HG03354 (cell line): ENCODE data around the gene PODXL2.

Experiments
- ATAC-seq: cut with Tn5 transposase; IDR thresholded peaks from one replicate; pipeline ENCODE4 v1.9.1; 2021; ENCODE audit warnings: mild to moderate bottlenecking; ENCODE audit not compliant: unreplicated experiment, poor library complexity, severe bottlenecking

PODXL2 gene

DNA sequence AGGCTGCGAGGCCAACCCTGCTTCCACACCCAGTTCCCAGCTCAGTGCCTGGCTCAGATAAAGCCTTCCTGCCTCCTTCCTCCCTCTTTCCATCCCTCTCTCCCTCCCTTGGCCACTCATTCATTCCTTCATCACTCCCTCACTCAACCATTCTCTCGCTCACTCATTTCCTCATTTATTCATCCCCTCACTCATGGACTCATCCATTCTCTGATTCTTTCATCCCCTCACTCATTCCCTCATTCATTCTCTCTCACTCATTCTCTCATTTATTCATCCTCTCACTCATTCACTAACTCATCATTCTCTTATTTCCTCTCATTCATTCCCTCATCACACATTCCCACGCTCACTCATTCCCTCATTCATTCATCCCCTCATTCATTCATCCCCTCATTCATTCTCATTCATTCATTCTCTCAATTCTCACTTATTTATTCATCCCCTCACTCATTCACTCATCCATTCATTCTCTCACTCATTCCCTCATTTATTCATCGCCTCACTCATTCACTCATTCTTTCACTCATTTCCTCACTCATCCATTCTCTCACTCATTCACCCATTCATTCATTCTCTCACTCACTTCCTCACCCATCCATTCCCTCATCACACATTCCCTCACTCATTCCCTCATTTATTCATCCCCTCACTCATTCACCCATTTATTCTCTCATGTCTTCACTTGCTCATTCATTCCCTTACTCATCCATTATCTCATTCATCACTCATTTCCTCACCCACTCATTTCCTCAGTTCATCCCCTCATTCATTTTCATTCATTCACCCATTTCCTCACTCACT, 56.9 kb downstream of the PODXL2 start:
- ATAC-seq = no peak

DNA sequence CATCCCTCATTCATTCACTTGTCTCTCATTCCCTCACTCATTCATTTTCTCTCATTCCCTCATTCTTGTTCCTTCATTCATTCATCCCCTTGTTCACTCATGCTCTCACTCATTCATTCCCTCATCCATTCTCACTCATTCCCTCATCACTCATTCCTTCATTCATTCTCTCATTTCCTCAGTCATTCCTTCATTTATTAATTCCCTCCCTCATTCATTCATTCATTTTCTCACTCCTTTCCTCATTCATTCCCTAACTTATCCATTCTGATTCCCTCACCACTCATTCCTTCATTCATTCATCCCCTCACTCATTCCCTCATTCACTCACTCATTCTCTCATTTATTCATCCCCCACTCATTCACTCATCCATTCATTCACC, 57.5 kb downstream of the PODXL2 start:
- no peak for ATAC-seq

DNA sequence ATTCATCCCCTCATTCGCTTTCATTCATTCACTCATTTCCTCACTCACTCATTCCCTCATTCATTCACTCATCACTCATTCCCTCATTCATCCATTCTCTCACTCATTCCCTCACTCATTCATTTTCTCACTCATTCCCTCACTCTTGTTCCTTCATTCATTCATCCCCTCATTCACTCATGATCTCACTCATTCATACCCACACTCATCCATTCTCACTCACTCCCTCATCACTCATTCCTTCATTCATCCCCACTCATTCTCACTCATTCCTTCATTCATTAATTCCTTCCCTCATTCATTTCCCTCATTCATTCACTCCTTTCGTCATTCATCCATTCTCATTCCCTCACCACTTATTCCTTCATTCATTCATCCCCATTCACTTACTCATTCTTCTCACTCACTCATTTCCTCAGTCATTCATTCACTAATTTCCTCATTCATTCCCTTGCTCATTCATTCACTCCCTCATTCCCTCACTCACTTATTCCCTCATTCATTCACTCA, 58.3 kb downstream of the PODXL2 start:
- ATAC-seq = no peak

DNA sequence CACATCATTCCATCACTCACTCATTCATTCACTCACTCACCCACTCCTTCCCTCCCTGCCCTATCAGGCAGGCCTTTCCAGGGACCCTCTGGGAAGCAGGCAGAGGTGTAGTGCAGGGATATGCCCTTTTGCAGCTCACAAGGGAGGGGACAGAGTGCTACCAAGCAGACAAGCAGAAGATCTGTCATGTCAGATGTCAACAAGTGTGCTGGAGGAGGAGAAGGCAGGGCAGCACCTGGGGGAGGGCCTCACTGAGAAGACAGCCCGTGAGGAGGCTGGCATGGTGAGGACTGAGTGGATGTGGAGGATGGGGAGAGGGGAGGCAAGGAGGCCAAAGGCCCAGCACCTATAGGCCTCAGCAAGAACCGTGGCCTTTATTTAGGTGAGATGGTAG, 59.0 kb downstream of the PODXL2 start:
- no peak for ATAC-seq

DNA sequence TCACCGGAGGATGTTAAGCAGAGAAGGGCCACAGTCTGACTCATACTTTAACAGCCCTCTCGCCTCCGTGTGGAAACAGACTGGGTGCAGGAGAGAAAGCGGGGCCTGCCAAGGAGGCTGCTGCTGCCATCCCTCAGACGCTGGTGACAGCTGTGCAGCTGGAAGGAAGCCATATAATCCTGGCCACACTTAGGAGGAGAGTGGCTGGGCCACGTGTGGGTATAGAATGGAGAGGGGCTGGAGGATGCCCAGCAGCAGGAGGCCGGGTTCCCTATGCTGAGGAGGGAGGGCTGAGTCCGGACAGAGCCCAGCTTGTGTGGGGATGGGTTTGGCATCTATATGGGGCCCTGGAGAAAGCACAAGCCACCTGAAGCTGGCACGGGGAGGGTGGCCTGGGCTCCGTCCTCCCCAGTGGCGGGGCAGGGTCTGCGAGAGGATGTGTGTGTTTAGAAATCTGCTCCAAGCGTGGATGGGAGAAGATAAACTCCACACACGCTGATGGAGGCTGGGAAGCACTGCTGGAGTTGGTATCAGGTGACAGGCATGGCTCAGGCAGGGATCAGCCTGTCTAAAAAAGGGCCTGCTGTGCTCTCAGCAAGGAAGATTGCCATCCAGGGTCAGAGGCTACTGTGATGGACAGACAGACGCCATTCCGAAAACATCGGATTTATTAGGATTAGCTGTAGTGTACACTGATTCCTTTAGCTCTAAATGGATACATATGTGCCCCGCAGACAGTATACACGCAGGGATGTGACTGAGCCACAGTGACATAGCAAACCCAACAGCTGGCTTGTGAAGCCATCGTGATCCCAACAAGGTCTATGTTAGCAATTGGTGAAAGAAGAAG, 59.7 kb downstream of the PODXL2 start:
- no peak for ATAC-seq

DNA sequence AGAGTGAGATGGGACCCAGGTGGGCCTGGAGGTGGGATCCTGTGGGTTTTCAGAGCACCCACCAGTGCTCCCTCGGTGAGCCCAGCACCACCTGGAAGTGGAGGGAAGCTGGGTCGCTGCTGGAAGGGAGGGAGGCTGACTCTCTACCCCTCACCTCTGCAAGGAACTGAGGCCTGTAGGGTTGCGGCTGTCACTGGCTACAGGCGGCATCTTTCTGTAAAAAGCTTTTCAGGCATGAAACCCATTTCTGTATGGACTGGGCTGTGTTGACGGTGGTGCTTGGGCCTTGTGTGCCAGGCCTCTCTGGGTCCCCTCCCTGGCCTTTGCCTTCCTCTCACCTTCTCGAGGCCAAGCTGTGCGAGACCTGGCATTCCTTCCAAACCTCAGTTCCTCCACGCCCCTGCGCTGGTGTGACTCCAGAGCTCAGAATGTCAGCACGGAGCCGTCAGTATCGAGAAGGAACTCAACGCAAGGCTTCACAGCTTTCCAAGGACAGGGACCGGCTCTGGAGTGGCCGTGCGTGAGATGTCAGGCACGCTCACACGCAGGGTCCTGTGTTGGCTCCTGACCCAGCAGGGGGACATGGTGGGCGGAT, 60.4 kb downstream of the PODXL2 start:
- ATAC-seq = no peak

DNA sequence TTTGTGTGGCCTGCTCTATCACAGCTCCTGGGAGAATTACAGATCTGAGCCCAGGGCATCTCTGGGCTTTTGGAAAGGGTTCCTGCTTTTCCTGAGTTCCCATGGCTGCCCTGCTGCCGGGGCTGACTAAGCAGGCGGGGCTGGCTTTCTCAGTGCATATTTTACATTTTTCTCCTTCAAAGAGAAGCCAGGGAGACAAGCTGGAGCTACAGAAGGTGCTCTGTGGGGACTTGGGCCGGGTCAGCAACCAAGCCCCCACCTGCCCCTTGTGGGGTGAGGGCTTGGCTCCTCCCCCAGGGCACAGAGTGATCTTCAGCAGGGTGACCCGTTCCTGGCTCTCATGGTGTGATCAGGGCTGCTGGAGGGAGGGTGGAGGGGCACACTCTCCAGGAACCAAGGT, 61.1 kb downstream of the PODXL2 start:
- ATAC-seq = no peak

DNA sequence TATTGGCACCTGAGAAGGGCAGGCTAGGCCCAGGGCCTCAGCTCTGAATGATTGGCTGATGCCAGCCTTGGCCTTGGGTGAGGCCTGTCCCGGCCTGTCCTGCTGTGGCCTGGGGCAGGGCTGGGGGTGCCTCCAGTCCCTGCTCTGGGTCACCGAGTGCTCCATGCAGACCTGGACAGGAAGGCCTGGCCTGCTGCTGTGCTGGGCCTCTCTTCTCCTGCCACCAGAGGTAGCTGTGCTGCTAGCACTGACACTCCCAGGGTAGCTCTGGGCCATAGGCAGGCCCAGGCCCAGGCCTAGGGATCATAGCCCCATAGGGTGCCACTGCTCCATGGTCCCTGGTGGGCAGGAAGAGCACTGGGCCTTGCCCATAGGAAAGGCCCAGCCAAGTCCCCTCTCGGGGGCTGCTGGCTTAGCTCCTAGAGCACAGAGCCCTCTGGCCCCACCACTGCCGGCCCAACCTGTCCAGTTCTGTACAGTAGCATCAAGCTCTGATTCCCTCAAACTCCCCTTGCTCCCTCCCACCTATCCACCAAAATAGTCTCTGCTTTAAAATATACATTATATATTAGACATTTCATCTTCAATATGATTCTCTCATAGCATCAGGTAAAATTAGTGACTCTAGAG, 62.0 kb downstream of the PODXL2 start:
- ATAC-seq = no peak

DNA sequence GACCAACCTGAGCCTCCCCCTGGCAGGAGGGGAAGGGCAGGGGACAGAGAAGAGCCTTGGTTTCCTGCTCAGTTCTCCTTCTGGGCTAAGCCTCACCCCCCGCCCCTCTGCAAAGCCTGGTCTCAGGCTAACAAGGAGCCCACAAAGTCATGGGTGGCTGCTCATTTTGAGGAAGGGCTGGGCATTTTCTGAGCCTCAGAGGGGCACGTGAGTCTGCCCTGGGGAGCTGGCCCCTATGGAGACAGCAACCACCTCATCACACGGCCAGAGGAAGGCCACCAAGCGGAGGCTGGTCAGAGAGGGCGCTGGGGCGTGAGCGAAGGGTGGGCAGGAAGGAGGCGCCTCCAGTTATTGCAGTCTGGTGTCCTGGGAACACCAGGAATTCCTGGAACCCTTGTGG, 62.5 kb downstream of the PODXL2 start:
- no peak for ATAC-seq

DNA sequence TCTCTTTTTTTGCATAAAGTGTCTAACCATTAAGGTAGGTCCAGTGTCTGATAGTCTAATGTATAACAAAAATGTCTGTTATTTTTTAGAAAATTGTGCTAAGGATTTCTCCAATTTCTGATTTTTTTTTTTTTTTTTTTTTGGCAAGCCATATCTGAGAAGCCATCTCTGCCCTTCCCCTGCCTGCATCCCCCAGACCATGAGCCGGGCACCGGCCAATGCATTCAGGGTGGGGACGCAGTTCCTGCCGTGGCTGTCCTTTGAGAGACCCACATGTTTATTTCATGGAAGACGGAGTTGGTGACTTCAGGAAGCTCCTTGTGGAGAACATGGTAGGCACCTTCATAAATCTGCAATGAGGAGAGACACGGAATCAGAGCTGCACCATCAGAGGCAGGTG, 63.0 kb downstream of the PODXL2 start:
- no peak for ATAC-seq

DNA sequence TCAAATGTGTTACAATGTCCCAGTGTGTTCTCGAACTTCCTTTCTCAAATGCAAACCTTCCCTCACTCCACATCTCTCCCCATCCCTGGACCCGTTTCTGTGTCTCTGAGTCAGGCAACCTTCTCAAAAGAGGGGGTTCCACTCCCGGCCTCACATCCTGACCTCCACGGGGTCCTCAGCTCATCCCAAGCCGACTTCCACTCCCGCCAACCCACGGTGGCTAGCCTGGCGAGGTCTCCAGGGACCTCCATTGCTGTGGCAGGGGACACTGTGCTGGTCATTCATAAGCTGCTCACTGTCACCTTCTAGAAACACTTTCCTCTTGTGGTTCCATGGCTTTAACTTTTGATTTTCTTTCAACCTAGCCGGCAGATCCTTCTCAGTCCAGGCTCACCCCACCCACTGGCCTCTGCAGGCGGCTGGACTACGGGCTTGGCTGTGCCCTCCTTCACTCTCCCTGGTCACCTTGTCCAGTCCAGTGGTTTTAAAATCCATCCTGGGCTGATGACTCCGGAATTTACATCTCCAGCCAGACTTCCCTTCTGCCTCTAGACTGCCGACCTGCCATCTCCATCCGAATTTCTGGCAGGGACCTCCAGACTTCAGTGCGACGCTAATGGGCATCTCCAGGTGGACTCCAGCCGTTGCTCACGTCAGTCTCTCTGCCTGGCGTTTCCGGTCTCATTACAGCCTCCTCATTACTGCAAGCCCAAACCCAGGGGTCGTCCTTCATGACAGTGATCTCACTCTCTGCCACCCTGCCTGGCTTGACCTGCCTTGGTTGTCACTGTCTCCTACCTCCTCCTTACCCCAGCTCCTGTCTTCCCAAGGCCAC, 63.7 kb downstream of the PODXL2 start:
- no peak for ATAC-seq

DNA sequence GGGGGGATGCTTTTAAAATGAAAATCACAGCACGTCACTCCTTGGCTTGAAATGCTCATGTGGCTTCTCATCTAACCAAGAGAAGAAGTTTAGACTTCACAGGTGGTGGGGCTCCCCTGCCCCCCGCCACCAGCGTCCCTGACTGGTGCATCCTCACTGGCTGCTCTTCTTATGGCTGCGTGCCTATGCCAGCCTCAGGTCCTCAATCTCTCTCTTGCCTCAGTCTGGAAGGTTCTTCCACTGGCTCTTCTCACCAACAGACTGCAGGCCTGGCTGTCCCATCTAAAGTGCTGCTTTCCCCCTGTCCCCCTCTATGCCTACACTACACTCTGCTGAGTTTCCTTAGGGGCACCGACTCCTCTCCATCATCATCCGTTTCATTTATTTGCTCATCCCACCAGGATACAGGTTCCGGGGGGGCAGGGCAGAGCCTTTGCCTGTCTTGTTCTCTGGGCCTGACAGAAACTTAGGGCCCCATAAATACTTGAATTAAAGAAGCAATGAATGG, 64.4 kb downstream of the PODXL2 start:
- ATAC-seq = no peak

DNA sequence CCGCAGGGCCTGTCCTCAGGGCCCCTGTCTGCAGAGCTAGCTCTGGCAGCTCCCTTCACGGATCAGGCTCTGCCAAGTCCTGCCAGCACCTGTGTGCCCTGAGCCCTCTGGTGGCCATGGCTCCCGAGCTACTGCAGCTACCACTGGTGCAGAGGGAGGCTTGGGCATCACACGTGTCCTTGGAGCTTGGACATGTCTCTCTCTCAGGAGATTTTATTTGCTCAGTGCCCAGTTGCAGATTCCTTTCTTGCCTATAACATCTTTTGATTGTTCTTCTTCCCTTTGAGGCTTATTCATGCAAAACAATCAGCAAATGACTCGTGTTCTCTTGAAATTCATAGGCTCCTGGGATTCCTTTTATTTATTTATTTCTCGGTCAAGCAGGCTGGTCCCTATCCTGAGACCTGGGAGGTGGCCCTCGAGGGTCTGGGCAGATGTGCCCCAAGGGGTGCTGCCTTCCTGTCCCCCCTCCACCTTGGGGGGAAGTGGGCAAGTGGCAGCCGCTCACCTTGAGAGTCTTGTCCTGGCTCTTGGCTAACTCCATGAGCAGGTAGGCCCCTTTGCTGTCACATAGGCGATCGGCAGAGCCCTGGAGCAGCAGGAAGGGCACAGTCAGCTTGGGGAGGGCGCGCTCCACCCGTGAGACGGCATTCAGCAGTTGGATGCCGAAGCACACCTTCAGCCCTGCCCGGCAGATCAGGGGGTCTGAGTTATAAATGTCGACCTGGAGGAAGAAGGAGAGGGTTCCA, 65.7 kb downstream of the PODXL2 start:
- ATAC-seq = no peak

DNA sequence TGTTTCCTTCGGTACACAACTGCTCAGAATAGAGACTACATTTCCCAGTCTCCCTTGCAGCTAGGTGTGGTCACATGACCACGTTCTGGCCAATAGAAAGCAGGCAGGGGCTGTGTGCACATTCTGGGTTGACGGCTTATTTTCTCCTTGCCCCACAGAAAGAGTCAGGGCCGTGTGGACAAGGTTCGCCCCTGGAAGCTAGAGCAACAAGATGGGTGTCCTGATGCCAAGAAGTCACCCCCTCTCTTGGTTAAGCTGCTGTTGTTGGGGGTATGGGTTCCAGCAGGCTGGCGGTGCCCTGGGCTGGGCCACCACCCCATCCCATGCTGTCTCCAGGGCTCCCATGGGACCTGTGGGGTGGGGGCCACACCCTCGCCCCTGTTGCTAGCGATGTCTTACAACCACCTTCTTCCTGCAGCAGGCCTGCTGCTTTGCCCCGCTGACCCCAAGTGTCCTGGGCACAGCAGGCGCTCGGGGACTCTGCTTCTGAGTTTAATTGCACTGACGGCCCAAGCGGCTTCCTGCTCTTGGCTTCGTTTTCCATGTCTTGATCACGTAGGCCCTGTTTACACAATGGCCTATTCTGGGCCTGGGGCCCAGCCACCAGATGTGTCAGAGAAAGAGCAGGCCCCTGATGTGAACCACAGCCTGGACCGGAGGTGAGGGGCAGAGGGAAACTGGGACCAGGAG, 68.7 kb downstream of the PODXL2 start:
- ATAC-seq = peak; percentile 79

DNA sequence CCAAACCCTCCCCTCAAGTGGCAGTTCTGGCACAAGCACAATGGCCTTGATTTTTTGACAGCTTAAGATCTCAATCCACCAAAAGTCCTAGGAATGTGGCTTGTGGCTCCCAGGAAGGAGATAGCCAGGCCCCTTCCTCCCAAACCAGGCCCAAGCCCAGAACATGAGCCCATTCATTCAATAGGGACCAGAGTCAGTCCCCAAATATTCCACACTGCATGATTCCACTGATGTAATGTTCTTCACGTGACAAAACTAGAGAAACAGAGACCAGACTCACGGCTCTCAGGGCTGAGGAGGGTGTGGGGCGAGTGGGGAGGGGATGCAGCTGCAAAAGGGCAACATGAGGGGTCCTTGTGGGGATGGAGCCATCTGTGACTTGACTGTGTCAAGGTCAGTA, 69.3 kb downstream of the PODXL2 start:
- no peak for ATAC-seq

DNA sequence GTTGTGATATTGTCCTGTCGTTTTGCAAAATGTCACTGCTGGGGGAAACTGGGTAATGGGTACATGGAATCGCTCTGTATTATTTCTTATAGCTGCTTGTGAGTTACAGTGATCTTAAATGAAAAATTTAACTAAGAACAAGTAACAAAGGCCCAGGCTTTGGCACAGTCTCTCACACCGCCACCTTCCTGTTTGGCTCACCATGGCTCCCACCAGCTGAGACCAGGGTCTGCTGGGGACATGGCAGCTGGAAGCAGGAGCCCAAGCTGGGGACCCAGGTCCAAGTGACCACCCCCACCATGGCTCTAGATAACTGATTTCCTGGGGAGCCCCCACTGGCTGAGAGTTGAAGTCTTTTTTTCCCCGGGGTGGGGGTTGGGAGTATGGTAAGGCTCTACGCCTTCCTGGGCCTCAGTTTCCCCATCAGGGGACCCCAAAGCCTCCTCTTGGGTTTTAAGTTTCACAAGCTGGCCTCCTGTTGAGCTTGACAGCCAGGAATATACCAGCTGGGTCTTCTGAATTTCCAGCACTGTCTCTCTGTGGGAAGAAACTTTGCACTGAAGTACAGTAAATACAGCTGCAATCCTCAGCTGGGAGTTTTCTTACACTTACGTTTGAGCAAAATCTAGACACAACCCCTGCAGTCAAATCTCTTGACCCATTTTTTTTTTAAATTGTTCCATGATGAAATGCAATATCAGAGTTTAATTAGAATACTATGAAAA, 69.9 kb downstream of the PODXL2 start:
- no peak for ATAC-seq
